Hematopoietic multipotent progenitor cell treated with erythropoietin and hydrocortisone succinate and interleukin-3 and kit ligand, for 4 days (in vitro differentiated cells): ENCODE data around the gene C1orf167.

Experiments used
- DNase-seq: peaks from one replicate; pipeline ENCODE4 v3.0.0-alpha.2; 2015

C1orf167 gene, protein sequence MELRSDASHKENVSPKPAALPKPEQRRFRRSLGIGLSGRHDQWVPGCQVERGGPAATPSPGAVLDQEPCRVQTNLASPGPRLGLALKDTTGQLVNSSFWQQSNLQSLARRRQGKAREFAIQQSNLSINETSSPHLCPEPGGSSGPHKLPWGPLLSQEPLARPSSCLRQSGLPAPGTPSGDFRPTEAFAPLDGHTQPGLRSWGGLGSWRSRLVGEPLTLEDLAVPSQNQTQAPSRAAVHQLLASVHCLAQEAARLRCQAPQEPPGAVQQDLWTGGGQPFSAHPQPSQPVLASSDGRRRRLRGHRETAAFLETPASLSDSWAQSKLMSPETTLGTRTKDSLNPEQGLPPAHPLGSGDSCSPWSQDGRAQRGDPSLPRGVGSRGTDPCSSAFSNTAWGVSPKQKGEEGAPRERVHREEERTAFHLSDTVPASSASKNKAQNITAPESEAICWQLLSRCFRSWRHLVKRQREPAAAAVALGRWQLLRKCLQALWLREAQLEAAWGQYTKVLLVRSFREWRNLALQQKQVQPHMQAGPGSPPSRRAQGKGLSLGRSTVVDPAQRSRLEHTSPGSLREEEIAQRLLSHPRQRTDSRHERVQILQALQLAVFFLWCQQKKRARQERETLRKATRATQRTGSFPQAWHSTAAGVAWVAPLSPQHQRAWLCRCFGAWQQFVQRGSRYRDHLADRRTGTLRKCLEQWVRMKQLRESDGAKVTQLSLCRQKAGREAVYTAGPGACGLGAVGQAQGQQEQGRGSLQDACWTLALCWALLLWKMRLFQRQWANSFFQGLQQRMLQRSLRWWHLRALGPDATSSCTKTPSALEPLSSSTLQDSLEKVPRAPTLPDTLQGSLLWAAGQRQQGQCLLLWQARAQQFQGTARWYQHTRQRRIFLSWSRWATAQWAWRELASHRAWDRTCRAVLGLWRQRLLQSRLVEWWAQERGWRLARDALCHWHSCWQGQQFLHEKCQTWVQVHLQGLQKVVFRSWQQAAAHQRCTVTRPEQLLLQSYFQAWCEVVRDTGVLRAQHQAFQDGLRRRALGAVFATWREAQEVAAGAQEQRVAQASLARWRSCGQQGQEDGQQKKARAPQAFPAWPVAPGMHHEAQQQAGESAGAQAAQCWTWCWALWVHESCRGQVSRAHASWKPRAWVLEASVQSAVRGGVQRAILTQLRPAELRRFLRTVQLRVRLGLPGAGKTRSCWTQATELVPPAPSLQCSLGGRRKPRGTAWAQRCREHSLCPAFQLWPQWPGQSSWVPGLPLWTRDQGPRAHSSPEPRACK (N-terminal part only)

DNA sequence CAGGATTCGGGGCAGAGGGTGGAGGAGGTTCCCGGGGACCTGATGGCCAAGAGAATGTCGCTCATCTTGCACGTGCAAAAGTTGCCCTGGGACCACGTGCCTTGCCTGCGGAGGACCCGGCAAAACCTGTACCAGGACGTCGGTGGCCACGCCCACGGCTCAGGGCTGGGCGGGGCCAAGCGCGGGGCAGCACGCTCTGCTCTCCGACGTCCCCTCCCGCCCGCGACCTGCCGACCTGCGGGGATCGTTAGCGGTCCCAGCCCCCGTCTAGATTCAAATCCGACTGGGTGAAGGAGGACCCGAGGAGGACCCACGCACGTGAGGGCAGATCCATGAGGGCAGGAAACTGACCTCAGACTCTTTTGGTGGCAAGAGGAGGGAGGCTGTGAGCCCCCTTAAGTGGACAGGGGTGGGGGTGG is at the start of gene C1orf167:
C1orf167 (plus strand) TSS at position 206 of the 419 bp plus-strand sequence. CDS start 2,208 bp downstream, outside the sequence.
- DNase-seq, result peak; percentile 60

DNA sequence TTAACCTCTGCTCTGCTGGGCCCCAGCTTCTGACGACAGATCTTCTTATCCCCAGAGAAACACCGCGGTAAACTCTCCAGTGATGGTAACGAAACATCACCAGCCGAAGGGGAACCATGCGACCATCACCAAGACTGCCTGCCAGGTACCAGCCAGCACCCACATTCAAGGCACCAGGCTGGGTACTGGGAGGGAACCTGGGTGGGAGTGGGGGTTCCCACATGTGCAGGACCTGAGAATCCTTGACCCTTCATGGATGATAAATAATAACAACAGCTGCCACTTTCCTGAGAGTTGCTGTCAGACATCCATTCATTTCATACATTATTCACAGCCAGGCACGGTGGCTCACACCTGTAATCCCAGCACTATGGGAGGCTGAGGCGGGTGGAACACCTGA is 49.7 kb upstream of the C1orf167 start:
- no peak for DNase-seq

DNA sequence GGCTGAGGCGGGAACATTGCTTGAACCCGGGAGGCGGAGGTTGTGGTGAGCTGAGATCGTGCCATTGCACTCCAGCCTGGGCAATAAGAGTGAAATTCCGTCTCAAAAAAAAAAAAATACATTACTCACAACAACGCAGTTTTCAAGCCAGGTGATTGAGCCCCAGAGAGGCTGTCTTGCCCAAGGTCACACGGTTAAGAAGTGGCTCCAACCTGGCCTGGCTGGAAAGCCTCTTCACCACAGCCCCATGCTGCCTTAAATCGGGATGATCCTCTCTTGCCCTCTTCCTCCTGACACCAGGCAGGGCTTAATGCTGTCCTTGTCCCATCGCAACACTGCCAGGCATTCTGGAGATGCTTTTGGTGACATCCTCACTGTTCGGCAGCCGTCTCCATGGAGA is 48.9 kb upstream of the C1orf167 start:
- DNase-seq, result no peak

DNA sequence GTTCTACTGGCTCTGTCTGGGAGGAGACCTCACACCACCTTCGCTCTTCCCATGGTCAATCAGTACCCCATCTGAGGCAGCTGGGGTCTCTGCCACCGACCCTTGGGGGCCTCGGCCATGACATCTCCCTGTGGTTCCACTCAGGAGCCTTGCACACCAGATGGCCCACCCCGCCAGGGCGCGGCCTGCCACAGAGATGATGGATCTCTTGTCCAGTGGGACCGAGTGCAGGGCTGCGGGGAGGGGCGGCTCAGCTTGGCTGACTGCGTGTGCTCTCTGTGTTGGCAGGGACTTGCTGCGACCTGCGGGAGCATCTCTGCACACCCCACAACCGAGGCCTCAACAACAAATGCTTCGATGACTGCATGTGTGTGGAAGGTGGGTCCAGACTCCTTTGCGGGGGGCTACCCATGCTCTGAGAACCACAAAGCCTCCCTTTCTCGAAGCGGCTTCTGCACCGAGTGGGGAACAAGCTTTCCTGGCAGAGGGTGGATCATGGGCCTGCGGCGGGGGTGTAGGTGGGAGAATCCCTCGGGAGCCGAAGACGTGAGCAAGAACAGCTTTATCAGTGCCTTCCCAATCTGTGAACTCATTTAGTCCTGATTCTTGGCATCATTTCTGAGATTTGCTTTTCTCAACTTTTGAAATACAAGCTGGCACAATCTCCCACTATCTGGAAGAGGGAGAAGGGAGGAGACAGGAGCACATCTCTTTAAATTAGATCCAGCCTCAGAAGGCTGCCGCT is 47.0 kb upstream of the C1orf167 start:
- DNase-seq, result no peak

DNA sequence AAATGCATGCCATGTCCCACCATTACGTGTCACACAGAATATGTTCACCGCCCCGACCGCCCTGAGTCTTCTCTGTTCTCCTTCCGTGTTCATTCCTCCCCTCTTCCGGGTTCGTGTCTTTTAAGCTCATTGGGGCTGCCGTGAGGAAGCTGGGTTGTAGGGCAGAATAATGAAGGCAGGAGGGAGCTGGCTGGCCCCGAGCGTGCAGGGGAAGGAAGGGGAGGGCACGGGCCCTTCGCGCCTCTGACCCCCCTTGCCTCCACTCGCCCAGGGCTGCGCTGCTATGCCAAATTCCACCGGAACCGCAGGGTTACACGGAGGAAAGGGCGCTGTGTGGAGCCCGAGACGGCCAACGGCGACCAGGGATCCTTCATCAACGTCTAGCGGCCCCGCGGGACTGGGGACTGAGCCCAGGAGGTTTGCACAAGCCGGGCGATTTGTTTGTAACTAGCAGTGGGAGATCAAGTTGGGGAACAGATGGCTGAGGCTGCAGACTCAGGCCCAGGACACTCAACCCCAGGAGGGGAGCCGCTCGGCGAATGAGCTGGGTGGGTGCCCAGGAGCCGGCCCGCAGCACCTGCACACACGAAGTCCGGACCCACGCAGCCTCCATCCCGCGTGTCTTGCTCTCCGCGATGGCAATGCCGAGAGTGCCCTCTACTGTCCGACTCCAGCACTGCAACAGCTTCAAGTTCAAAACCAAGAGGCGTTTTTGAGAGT is 42.5 kb upstream of the C1orf167 start:
- DNase-seq, result peak; percentile 93

DNA sequence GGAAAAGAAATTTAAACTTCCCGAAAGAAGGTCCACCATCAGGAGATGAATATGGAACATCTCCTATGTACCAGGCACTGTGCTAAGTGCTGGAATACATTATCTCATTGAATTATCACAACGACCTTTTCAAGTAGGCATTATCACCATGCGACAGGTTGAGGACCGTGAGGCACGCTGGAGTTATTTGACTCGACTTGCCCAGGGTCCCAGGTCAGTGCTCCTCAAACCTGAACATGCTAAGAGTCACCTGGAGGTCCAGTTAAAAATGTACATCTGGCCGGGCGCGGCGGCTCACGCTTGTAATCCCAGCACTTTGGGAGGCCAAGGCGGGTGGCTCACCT is 42.0 kb upstream of the C1orf167 start:
- DNase-seq, result no peak

DNA sequence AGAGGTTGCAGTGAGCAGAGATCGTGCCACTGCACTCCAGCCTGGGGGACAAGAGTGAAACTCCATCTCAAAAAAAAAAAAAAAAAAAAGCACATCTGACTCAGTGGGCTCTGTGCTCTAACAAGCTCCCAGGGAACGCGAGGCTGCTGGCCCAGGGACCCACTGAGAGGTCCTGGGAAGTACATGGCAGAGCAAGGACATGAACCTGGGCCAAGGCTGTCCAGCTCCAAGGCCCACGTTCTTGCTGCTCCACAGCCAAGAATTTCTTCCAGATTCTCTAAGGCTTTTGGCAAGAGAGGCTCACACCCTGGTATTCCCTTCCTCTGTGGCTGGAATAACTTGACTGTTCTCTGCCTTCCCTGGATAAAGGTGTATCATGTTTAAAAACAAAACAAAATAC is 41.5 kb upstream of the C1orf167 start:
- no peak for DNase-seq

DNA sequence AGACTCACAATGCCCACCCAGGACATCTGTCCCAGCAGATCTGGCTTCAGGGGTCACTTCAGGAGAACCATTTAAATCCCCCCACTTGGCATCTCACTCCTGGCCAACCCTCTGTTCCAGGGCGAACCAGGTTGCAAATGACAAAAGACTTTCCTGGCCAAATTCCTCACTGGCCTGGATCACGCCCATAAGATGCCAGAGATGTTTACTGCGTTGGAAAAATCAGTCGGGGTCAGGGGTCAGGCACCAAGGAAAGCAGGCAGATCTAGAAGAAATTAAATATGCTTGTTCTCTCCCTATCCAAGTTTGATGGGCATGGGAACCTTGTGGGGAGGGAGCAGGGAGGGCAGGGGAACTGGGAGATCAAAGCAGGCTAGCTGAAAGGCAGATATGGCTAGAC is 40.7 kb upstream of the C1orf167 start:
- DNase-seq, result no peak

DNA sequence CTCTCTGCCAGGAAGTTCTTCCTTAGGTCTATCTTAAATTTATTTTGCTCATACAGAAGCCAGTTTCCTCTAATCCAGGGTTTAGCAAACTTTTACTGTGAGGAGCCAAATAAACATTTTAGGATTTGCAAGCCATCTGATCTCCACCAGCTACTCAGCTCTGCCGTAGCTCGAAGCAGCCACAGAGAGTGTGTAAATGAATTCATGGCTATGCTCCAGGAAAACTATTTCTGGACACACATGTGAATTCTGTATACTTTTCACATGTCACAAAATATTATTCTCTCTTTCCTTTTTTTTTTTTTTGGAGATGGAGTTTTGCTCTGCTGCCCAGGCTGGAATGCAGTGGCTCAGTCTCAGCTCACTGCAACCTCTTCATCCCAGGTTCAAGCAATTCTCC is 39.5 kb upstream of the C1orf167 start:
- no peak for DNase-seq

DNA sequence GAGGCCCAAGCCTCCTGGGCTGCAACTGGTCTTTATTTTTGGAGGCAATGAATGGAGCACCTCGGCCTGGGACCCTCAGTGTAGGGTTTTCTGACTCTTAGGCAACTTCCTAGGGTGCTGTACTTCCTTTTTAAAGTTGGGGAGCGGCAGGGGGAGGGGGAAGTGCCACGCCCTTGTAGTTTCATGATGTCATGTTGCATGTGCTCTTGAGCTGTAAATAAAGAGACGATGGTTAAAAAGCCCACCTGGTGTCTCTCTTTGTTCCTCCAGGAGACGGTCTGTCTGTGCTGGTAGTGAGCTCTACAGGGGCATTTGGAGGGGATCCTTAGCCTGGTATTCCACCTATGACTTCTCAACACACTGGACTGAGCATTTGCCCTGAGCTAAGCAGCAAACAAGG is 36.4 kb upstream of the C1orf167 start:
- DNase-seq, result peak; percentile 42

DNA sequence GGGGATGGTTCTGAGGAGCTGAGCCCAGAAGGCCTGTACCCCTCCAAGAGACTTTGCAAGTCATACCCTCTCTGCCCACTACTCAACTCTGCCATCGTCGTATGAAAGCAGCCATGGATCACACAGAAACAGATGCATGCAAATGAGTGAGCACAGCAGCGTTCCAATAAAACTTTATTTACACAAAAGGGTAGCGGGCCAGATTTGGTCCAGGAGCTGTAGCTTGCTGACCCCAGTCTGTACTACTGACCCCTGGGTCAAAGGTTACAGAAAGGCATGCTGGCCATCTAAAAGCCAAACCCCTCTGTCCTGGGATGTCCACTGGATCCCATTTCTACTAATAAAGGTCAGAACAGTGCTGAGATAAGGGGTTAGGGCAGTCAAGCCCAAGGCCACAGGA is 34.9 kb upstream of the C1orf167 start:
- DNase-seq, result no peak

DNA sequence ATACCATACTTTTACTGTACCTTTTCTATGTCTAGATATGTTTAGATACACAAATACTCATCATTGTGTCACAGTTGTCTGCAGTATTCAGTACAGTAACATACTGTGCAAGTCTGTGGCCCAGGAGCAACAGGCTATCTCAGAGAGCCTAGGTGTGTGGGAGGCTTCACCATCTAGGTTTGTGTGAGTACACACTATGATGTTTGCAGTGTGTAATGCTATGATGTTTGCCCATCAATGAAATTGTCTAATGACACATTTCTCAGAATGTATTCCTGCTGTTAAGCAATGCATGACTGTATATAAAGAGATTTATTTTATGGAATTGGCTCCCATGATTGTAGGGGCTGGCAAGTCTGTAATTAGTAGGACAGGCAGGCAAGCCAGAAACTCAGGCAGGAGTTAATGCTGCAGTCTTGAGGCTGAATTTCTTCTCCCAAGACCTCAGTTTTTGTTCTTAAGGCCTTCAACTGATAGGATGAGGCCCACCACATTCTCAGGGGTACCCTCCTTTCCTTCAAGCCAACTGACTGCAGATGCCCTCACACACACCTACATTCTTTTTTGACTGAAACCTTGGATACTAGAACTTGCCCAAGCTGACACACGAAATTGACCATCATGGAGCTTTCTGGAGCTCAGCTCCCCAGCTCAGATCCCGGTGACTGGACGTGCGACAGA is 33.7 kb upstream of the C1orf167 start:
- no peak for DNase-seq

DNA sequence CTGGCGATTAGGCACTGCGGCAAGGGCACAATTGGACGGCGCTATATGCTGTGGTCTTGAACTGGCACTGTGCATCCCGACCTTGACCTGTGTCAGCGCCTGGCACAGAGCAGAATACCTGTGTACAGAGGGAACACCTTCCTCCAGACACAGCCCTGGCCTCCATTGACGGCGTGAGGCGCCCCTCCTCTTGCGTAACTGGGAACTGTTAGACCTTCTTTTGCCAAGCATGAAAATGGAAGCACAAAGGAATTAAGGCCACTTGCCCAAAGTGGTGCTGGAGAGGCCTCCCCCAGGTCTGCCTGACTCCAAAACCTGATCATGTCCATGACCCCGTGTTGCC is 32.9 kb upstream of the C1orf167 start:
- DNase-seq, result no peak

DNA sequence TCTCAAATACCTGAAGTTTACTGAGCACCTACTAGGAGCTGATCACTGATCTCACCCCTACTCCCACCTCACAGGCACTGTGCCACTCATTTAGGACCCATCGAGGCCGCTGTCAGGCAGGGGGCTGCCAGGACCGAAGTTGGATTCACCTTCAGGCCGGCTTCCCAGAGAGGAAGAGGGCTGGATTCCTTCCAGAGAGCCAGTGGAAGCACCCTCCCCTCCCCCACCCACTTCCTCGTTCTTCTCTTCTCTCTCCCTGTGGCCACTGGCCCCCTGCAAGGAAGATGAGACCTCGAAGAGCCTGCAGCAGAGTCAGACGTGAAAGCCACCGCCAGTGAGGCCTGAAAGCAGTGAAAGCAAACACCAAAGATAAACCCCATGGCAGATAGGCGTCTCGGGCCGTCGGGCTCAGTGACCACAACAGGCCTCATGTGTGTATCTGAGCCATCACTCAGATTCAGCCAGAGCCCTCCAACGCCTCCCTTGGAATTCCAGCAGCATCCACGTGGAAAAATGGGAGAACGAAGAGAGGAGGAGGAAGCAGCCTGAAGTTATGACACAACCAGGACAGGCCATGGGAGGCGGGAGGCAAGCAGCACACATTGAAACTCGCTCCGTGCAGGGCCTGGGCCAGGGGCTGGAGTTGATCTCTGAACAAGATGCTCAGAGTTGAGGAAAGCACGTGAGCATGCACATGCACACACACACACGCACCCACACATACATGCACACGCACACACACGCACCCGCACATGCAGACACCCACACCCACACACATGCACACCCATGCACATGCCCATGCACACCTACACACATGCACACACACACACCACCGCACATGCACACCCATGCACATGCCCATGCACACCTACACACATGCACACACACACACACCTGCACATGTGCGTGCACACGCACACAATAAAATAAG is 32.2 kb upstream of the C1orf167 start:
- DNase-seq, result peak; percentile 71

DNA sequence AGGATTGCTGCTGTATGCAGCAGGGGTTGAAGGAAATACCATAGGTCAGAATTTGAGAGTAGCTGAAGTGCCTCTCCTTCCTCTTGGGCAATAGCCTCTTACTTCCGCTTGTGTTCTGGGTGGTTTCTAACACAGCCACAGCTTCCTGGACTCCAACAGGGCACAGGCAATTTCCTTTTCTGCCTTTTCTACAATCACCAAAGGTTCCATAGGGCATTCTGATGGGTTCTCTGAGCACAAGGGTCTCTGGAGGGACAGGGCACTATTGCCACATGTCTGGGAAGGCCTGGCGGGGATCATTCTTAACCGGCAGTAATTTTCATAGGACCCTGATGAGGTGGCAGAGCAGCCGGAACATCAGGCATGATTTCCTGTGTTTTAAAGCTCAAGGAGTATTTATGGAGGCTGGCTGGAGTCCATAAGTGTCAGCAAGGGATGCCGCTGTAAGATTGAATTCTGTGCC is 31.5 kb upstream of the C1orf167 start:
- peak; percentile 92 for DNase-seq

DNA sequence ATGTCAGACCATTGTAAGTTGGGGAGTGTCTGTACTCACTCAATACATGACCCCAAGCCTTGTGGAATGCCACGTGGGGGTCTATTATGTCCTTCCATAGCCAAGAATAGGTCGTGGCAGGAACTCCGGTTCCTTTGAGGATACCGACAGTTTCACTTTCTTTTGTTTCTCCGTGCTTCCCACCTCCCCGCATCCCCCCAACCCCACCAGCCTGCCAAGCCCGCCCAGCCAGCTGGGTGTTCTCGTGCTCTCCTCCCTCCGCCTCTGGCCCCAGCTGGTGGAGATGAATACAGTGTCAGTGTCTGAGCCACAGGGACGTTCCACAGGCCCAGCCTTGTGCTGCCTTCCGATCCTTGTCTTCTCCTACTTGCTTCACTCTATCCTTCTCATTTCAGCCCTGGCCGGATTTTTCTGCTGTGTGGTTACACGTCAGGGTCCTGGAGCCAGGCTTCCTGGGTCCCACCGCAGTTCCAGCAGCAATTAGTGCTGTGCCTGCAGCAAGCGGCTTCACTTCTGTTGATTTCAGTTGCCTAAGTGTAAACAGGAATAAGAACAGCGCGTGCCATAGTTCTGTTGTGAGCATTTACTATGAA is 30.2 kb upstream of the C1orf167 start:
- peak; percentile 87 for DNase-seq

DNA sequence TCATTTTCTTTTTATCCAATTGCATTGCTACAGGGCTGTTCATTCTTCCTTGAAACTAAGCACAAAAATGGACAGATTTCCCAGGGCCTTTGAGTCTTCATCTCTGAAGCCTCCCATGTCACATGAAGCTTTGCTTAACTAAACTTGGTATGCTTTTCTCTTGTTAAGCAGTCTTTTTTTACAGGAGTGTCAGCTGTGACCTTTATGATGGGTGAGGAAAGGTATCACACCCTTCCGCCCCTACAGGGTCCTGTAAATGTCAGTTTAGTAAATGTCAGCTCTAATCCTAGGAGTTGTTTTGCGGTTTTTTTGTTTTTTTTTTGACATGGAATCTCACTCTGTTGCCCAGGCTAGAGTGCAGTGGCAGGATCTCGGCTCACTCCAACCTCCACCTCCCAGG is 28.7 kb upstream of the C1orf167 start:
- DNase-seq, result no peak

DNA sequence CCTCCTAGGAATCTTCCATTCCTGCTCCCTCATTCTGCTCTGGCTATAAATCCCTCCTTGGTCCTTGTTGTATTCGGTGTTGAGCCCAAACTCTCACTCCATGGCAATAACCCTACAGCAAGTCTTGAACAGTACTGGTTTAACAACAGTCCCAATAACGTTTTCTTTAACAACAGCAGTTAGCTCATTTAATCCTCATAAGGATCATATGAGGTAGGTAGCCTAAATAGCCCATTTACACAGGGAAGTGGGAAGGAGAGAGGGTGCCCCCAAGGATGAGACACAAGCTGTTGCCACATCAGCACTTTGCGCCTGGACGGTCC is 26.5 kb upstream of the C1orf167 start:
- DNase-seq, result no peak

DNA sequence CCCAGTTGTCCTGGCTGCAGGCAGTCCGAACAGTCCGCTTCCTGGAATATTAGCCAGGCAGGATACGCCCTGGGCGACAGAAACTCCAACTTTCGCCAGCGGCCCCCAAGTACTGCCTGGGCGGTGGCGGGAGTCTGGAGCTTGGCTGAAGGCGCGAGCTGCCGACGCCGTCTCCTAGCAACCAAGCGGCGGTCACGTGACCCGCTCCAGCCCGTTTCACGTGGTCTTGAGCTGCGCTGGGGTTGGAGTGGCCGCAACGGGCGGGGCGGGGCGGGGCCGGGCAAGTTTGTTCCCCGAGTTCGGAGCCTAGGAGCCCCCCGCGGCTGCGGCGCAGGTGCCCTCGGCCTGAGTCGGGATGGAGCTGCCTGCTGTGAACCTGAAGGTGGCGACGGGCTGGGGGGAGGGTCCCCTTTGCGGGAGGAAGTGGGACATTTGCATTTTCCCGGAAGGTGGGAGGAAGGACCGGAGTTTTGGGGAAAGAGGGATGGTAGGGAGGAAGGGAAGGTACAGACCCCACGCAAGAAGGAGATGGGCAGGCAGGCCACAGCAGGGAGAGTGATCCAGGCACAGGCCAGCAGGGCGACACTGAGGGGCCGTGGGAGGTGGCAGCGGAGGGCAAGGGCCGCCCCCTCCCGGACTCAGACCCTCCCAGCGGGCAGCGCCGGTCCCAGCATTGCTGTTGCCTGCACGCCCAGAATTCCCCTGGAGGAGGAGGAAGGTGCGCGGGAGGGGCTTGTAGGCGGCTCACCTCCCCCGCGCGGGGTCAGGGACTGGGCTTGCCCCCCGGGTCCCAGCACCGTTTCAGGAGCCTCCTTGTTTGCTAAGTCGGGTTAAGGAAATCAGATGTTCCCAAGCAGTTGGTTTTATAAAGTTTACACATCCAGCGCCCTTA is 25.9 kb upstream of the C1orf167 start, which contains the start of gene AGTRAP:
AGTRAP (plus strand) TSS at position 283 of the 892 bp plus-strand sequence; CDS start at position 356, 73 bp downstream.
- DNase-seq, result peak; percentile 97
